OCI-M2 (cell line): Measurements from ENCODE around the gene HELZ.
"Not testable (repeated sequence)": the region's sequence is repeated elsewhere in the genome, so short reads cannot be mapped to it uniquely, and the experiment has no call there.

Source experiments
- DNase-seq: peaks from one replicate; lab custom pipeline; 2025; ENCODE audit not compliant: unreplicated experiment; lab: John Stamatoyannopoulos, UW

HELZ gene

GRCh38 chr17:67265436-67266019 is 20.5 kb upstream of the HELZ start:
- no peak for DNase-seq

DNA sequence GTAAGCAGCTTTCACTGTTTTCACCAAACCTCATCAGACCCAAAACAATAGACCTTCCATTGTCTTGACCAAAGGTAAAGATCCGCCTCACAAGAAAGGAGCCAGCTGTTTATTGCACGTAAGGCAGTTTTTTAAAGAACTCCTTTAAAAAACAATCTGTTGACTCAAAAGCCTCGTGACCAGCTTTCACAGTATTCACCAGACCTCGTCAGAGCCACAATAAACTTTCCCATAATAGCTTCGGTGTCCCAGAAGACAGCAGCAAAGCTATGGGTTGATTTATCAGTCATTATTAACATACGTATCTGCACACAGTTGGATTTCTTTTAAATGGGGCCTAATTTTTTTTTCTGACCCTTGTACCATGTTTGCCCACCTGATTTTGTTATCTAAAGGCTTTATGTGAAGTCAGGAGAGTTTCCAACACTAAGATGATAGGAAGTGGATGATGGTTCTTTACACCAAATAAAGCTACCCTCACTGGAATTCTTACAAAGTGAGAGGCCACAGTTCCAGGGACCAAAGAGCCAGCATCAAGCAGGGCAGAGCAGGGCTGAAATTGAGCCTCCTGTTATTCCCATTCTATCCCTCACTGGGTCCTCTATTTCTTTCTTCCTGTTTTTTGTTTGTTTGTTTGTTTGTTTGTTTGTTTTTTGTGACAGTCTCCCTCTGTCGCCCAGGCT is 17.6 kb upstream of the HELZ start:
- DNase-seq = no peak

GRCh38 chr17:67260170-67260987 is 15.4 kb upstream of the HELZ start:
- no peak for DNase-seq

DNA sequence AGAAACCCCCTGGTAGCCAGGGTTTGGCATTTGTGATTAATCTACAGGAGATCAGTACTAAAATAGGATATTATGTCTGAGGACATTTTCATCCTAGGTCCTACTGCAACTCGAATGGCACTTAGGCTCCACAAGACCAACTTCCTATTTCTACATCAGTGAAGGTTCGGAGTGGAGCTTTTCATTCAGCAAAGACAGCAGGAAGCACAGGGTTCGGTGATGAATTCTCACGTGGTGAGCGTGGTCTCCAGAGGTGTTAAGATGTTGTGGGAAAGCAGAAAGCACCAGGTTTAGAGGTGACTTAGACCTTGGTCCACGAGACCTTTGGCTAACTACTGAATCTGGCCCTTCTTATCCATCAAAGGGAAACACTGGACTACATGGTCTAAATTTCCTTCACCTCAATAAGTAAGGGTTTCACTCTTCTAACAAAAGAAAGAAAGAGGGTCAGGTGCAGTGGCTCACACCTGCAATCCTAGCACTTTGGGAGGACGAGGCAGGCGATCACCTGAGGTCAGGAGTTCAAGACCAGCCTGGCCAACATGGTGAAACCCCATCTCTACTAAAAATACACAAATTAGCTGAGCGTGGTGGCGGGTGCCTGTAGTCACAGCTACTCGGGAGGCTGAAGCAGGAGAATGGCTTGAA is 13.9 kb upstream of the HELZ start:
- no peak for DNase-seq

- no peak for DNase-seq
Measured at GRCh38 chr17:67256075-67256732, 11.2 kb upstream of the HELZ start.

GRCh38 chr17:67253384-67253783 is 8.4 kb upstream of the HELZ start:
- DNase-seq = no peak

GRCh38 chr17:67251586-67251985 is 6.6 kb upstream of the HELZ start:
- DNase-seq = not testable (repeated sequence)

GRCh38 chr17:67248291-67248690 is 3.3 kb upstream of the HELZ start:
- DNase-seq = no peak

- DNase-seq = no peak
Measured at GRCh38 chr17:67247416-67247900, 2.5 kb upstream of the HELZ start.

DNA sequence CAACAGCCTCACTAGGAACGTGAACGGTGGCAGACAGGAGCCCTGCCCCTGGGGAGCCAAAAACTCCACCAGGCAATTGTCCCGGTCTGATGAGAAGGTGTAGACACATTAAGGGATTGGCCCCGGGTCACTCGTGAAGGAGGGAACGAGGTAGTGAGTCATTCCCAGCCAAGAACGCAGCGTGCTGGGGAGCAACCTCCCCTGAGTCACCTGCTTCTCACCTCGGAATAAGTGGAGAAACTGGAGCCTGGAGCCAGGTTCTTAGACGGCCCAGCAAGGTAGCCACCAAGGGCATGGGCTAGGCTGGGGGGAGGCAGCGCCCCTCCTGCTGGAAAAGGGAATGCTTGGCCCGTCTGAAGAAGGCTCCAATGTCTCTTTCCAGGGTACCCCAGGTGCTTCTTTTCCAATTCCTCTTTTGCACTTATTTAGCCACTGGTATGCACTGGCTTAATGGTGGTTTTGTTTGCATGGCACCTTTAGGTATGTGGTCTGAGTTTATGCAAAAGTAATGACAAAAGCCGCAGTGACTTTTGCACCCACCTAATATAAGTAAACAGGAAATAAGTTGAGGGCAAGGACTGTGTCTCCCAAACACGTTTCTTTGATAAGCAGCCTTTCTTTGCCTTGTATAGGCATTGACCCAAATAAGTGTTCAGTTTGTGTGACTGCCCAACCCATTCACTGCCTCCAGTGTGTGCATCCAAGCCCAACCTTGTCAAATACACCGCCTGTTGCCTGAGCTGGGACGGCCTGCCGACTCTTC is 1.8 kb upstream of the HELZ start:
- no peak for DNase-seq

DNA sequence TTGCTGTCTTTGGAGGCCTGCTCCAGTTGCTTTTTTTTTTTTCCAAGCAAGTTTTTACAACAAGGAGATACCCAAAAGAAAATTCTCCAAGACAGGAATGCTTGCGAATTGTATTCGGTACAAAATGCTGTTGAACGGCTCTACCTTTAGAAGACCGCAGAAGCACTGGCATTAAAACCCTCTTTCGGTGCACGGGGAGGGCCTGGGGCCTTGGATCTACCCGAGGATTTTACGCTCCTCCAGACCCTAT is 1.3 kb upstream of the HELZ start:
- DNase-seq = no peak

- DNase-seq = no peak
Measured at GRCh38 chr17:67245694-67246402, 852 bp upstream of the HELZ start.

GRCh38 chr17:67244431-67245072 is 444 bp downstream of the HELZ start:
- DNase-seq = no peak

GRCh38 chr17:67243284-67243683 is 1.7 kb downstream of the HELZ start:
- no peak for DNase-seq

GRCh38 chr17:67241719-67242341 is 3.2 kb downstream of the HELZ start:
- DNase-seq = no peak

DNA sequence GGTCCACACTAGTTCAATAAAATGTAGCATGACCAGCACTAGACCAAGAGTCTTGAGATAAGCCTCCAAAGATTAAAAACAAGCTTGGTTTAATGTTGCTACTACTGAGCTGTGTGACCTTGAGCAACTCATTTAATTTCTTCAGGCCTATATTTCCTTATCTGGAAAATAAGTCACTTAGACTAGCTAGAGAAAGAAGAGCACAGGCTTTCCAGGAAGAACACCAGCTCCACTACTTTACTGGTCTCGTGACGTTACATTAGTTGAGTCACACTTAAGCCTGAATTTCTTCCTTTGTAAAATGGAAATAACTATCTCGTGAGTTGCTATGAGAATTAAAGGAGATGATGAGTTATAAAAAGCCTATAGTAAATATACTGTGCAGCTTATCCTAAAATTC is 5.4 kb downstream of the HELZ start:
- DNase-seq = no peak

GRCh38 chr17:67238991-67239390 is 6.0 kb downstream of the HELZ start:
- no peak for DNase-seq

DNA sequence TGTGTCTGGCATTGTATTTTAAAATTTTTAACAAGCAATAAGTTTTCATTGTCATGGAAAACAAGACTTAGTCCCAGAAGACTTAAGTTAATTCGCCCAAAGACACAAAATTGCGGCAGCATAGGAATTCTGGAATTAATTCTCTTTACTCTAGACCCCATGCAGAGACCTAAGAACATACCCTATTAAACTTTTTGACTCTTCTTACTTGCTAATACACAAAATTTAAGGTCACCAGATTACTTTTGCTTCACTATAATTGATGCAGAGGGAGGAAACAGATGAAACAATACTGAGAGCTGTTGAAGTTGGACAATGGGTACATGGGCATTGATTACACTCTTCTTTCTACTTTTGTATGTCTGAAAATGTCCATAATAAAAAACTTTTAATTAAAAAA is 12.6 kb downstream of the HELZ start:
- no peak for DNase-seq
